Measurements from ENCODE around the gene C19orf85. TPM values are rescaled to one million over a fixed set of nuclear protein-coding genes. Genes with fewer than 3 reads are reported as not detected.
"Not testable (repeated sequence)": the region's sequence is repeated elsewhere in the genome, so short reads cannot be mapped to it uniquely, and the experiment has no call there.

Gene C19orf85
- total RNA-seq, 1 experiment from 2014 or later: not detected

- Histone ChIP-seq H3K27me3 (peaks cover 66% of the 10 kb centered on the region), H3K4me3 (no peak overlapping the region), H3K36me3 (no peaks in the 10 kb centered on the region), H3K9me3 (no peaks in the 10 kb centered on the region)
- no peak for DNase-seq
These were observed 23.2 kb downstream of the C19orf85 start for GRCh38 chr19:55441319-55441691.

DNA sequence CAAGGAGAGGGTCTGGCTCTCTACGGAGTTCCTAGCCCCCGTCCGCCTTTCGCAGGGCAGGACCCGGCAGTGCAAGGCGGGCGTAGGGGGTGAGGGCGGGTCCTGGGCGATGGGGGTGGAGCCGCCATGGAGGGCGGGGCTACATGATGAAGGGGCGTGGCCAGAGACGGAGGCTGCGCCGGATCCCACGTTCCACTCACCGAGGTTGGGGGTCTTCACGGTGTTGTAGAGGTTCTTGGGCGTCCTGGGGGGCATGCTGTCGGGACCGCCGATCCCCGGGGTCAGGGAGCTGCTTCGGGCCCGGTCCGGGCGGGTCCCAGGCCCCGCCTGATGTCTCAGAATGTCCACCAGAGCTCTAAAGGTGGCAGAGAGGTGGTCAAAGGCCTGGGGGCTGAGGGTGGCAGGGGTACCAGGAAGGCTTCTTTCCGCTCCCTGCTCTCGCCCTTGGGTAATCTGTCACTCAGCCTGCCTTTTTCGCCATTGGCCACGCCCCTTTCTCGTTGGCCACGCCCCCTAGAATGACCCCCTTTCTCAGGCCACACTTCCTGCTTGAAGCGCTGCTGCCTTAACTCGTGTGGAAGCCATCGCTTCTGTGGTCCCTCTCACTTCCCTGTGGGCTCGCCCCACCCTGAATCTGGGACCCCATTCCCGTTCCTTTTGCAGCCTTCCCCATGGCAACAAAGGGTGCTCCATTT lies 24.0 kb downstream of the C19orf85 start:
- Histone ChIP-seq H3K9me3 (no peaks in the 10 kb centered on the region), H3K36me3 (no peaks in the 10 kb centered on the region), H3K27me3 (peaks cover 63% of the 10 kb centered on the region), H3K4me3 (no peak overlapping the region)
- DNase-seq: no peak

- Histone ChIP-seq H3K4me3 (no peak overlapping the region), H3K9me3 (no peaks in the 10 kb centered on the region), H3K36me3 (no peaks in the 10 kb centered on the region), H3K27me3 (peaks cover 48% of the 10 kb centered on the region)
- no peak for DNase-seq
These were observed 25.5 kb downstream of the C19orf85 start for GRCh38 chr19:55439052-55439451.

GRCh38 chr19:55437410-55437809 lies 27.1 kb downstream of the C19orf85 start:
- peak; percentile 67 for DNase-seq
- no peaks in the 10 kb centered on the region for H3K36me3 ChIP-seq
- no peak overlapping the region for H3K4me3 ChIP-seq
- no peaks in the 10 kb centered on the region for H3K9me3 ChIP-seq
- peaks cover 38% of the 10 kb centered on the region for H3K27me3 ChIP-seq

GRCh38 chr19:55436847-55437246 lies 27.7 kb downstream of the C19orf85 start:
- Histone ChIP-seq H3K27me3 (peaks cover 35% of the 10 kb centered on the region), H3K9me3 (no peaks in the 10 kb centered on the region), H3K36me3 (no peaks in the 10 kb centered on the region), H3K4me3 (no peak overlapping the region)
- DNase-seq: no peak

- Histone ChIP-seq H3K4me3 (no peak overlapping the region), H3K36me3 (no peaks in the 10 kb centered on the region), H3K9me3 (no peaks in the 10 kb centered on the region), H3K27me3 (peaks cover 19% of the 10 kb centered on the region)
- no peak for DNase-seq
These were observed 29.5 kb downstream of the C19orf85 start for GRCh38 chr19:55435020-55435419.

GRCh38 chr19:55434356-55434919 lies 30.1 kb downstream of the C19orf85 start:
- Histone ChIP-seq H3K27me3 (peaks cover 19% of the 10 kb centered on the region), H3K4me3 (no peak overlapping the region), H3K36me3 (no peaks in the 10 kb centered on the region), H3K9me3 (no peaks in the 10 kb centered on the region)
- no peak for DNase-seq

- Histone ChIP-seq H3K4me3 (no peak overlapping the region), H3K36me3 (no peaks in the 10 kb centered on the region), H3K9me3 (no peaks in the 10 kb centered on the region), H3K27me3 (peaks cover 16% of the 10 kb centered on the region)
- no peak for DNase-seq
These were observed 31.3 kb downstream of the C19orf85 start for GRCh38 chr19:55433292-55433691.

- peaks cover 14% of the 10 kb centered on the region for H3K27me3 ChIP-seq
- H3K4me3 ChIP-seq: no peak overlapping the region
- no peaks in the 10 kb centered on the region for H3K9me3 ChIP-seq
- no peak for DNase-seq
- no peaks in the 10 kb centered on the region for H3K36me3 ChIP-seq
These were observed 32.2 kb downstream of the C19orf85 start for GRCh38 chr19:55432241-55432959.

DNA sequence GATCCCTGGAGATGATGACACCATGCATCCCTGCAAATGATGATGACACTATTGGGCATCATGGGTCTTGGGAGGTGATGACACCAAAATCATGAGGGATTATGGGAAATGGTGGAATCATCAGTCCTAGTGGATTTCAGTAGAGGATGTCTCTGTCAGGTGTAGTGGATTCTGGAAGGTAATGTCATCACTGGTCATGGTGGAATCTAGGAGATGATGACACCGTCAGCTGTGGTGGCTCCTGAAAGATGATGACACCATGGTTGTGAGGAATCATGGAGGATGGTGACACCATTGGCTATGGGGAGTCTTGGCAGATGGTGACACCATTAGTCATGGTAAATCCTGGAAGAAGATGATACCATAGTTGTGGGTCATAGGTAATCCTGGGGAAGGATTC lies 33.4 kb downstream of the C19orf85 start:
- DNase-seq: no peak

DNA sequence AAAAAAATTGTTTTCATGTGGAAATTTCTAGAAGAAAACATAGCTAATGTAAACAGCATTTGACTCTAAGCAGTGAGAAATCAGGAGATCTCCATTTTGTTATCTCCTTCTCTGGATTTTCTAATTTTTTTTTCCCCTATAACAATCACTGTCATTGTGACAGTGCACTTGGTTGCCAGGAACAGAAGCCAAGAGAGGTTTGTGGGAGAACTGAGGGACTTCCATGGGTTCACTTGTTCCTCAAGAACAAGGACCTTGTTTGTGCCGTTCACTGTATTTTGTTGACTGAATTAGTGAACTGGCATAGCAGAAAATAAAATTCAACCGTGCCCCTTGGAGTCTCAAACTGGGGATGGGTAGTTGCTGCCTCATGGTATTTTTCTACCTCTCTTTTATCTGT lies 38.5 kb downstream of the C19orf85 start:
- no peaks in the 10 kb centered on the region for H3K36me3 ChIP-seq
- no peak overlapping the region for H3K4me3 ChIP-seq
- DNase-seq: no peak
- no peaks in the 10 kb centered on the region for H3K9me3 ChIP-seq
- peaks cover 9% of the 10 kb centered on the region; the same call in 1 of the 2 replicates for H3K27me3 ChIP-seq

More for the DNA sequence above, 33.4 kb downstream of the C19orf85 start:
- H3K4me3 ChIP-seq: no peak overlapping the region
- peaks cover 6% of the 10 kb centered on the region; the same call in 1 of the 2 replicates for H3K27me3 ChIP-seq
- H3K36me3 ChIP-seq: no peaks in the 10 kb centered on the region
- no peaks in the 10 kb centered on the region for H3K9me3 ChIP-seq

DNA sequence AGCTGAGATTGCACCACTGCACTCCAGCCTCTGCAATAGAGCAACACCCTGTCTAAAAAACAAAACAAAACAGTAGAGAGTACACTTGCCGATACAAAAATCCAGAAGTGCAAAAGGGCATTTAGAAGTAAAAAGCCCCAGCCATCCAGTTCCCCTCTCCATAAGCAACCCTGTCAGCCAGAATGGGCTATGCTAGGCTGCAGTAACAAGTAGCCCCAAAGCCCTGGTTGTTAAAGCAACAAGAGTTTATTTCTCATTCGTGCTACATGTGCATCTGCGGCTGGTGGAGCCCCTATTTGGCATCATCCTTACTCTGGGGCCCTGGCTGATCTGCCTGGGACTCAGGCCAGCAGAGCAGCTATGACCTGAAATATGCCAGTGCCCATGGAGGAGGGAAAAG lies 40.0 kb downstream of the C19orf85 start:
- peaks cover 9% of the 10 kb centered on the region; the same call in 1 of the 2 replicates for H3K27me3 ChIP-seq
- no peaks in the 10 kb centered on the region for H3K36me3 ChIP-seq
- H3K4me3 ChIP-seq: no peak overlapping the region
- no peaks in the 10 kb centered on the region for H3K9me3 ChIP-seq
- no peak for DNase-seq

GRCh38 chr19:55423225-55424005 lies 41.1 kb downstream of the C19orf85 start:
- peaks cover 9% of the 10 kb centered on the region; the same call in 1 of the 2 replicates for H3K27me3 ChIP-seq
- DNase-seq: no peak
- no peaks in the 10 kb centered on the region for H3K36me3 ChIP-seq
- no peak overlapping the region for H3K4me3 ChIP-seq
- H3K9me3 ChIP-seq: no peaks in the 10 kb centered on the region

DNA sequence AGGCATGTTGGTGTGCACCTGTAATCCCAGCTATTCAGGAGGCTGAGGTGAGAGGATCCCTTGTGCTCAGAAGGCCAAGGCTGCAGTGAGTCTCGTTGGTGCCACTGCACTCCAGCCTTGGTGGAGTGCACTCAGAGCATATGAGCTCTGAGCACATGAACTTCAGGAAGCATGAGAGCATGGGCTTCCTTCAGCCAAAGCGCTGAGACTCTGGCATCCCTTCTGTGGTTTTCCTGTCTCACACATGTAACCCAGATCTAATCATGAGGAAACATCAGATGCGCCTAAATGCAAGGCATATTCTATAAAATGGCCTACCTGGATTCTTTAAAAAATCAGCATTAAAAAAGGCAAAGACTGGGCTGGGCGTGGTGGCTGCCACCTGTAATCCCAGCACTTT lies 43.3 kb downstream of the C19orf85 start:
- H3K27me3 ChIP-seq, H3K9me3 ChIP-seq, H3K36me3 ChIP-seq, DNase-seq, H3K4me3 ChIP-seq: not testable (repeated sequence)

GRCh38 chr19:55419624-55420236 lies 44.8 kb downstream of the C19orf85 start:
- DNase-seq: no peak
- Histone ChIP-seq H3K36me3 (no peaks in the 10 kb centered on the region), H3K27me3 (peaks cover 5% of the 10 kb centered on the region; the same call in 1 of the 2 replicates), H3K9me3 (no peaks in the 10 kb centered on the region), H3K4me3 (no peak overlapping the region)

DNA sequence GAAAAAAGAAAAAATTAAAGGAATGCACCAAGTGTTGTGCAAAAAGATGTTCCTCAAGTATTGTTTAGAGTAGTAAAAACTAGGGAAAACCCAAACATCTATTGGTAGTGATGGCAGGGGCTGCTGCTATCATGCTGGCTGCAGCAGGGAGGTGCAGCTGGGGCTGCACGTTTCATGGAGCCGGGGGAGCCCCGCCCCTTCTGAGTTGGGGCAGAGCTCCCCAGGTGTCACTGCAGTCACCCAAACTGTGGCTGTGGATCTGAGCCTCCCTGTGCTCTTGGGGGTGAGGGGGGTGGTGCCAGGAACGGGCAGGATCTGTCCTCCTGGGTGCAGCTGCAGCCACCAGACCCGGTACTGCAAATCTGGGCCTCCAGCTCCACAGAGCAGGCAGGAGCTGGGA lies 45.4 kb downstream of the C19orf85 start:
- peaks cover 2% of the 10 kb centered on the region; the same call in 1 of the 2 replicates for H3K27me3 ChIP-seq
- DNase-seq: no peak

More for the DNA sequence above, 45.4 kb downstream of the C19orf85 start:
- Histone ChIP-seq H3K36me3 (no peaks in the 10 kb centered on the region), H3K9me3 (no peaks in the 10 kb centered on the region), H3K4me3 (no peak overlapping the region)
